T-helper 2 cell (primary cell): Measurements from ENCODE around the gene PTPRN2.
"Not testable (repeated sequence)": the region's sequence is repeated elsewhere in the genome, so short reads cannot be mapped to it uniquely, and the experiment has no call there.

ENCODE experiments used
- DNase-seq, 5 experiments: peaks; one replicate each; pipeline versions ENCODE4 v3.0.0 to v3.0.0-alpha.2; 2012 to 2022

The PTPRN2 gene

DNA sequence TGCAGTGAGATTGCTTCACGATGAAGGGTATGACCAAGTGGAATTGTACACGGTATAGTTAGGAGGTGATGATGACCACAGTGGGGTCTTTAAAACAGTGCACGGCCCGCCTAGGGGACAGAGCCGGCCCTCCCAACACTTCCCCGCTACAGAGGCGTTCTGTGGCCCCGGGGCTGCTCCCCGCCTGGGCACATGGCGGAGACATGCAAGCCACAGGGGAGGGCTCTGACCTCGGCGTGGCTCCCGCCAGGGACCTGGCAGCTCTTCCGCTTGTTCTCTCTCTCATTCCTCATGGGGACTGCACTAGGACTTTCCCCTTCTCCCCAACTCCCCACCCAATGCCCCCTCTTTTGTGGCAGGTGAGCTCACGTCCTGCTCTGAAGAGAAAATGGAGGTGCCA is 857.0 kb downstream of the PTPRN2 start:
- DNase-seq = no peak

DNA sequence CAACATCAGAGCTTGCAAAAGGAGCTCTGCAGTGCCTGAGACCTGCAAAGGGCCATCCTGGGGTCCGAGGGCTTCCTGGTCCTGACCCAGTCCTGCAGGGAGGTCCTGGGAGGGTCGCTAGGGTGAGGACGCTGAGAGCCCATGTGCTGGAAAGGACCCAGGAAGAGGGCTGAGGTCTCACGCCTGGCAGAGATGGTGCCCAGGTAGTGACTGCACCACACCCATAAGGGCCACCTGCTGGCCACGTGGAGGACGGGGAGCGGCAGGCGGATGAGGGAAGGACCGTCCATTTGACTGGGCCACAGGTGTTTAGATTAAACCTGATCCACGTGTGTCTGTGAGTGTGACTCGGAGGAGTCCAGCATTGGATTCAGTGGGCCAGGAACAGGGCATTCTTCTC is 858.1 kb downstream of the PTPRN2 start:
- DNase-seq = no peak

DNA sequence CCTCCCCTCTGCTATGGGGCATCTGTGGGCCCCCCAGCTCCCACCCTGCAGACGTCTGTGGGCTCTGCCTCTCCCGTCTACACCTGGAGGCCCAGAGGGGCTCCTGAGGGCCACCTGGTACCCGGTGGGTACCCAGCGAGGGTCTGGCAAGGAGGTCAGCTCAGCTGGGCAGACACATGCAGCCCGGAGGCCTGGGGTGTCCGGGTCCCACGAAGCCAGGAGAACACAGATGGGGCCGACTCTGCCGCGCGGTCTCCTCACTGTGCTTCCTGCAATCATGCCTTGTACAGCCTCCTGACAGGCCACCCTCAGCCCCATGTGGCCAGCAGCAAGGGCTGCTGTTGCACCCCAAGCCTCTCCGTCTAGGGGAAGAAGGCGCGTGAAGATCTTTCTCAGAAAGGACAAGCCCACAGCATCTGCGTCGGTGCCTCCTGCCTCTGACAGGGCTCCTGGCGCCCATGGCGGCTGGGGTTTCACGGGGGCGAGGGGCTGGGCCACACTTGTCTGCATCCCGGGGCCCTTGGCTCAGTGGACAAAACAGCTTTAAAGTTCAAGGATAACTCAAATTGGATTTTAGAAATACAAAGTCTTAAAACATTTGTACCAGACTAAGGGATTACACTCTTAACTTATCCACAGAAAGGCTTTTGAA is 859.5 kb downstream of the PTPRN2 start:
- DNase-seq = no peak

DNA sequence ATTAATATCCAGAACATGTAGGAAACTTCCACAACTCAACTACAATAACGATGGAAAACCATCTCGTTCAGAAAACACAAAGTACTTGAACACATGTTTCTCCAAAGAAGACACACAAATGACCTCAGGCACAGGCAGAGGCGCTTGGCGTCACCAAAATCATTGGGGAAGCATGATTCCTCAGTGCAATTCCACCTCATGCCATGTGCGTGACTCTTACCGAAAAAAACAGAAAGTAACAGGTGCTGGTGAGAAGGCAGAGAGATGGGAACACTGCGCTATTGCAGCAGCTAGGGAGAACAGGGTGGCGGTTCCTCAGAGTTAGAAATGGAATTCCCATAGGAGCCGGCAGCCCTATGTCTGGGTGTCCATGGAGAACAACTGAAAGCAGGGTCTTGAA is 860.9 kb downstream of the PTPRN2 start:
- DNase-seq = no peak

DNA sequence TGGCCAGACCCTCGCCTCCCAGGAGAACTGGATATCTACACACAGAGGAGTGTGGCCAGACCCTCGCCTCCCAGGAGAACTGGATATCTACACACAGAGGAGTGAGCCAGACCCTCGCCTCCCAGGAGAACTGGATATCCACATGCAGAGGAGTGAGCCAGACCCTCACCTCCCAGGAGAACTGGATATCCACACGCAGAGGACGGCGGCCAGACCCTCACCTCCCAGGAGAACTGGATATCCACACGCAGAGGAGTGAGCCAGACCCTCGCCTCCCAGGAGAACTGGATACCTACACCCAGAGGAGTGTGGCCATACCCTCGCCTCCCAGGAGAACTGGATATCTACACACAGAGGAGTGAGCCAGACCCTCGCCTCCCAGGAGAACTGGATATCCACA is 862.3 kb downstream of the PTPRN2 start:
- DNase-seq = not testable (repeated sequence)

DNA sequence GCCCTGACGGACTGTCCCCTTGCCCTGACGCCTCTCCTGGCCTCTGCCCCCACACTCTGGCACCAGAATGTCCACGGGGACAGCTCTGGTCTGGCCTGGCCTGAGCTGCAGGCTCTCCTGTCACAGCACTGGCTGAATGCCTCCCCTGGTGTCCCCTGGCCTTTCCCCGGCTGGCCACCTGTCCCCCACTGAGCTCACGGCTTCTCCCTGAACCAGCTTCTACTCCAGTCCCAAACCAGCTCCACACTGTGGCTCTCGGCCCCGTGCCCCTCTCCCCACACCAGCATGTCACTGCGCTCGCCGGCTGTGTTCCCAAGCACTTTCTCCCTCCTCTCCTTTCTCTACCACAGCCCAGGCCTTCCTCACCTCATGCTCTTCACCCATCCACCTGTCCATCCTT is 864.4 kb downstream of the PTPRN2 start:
- DNase-seq = no peak

DNA sequence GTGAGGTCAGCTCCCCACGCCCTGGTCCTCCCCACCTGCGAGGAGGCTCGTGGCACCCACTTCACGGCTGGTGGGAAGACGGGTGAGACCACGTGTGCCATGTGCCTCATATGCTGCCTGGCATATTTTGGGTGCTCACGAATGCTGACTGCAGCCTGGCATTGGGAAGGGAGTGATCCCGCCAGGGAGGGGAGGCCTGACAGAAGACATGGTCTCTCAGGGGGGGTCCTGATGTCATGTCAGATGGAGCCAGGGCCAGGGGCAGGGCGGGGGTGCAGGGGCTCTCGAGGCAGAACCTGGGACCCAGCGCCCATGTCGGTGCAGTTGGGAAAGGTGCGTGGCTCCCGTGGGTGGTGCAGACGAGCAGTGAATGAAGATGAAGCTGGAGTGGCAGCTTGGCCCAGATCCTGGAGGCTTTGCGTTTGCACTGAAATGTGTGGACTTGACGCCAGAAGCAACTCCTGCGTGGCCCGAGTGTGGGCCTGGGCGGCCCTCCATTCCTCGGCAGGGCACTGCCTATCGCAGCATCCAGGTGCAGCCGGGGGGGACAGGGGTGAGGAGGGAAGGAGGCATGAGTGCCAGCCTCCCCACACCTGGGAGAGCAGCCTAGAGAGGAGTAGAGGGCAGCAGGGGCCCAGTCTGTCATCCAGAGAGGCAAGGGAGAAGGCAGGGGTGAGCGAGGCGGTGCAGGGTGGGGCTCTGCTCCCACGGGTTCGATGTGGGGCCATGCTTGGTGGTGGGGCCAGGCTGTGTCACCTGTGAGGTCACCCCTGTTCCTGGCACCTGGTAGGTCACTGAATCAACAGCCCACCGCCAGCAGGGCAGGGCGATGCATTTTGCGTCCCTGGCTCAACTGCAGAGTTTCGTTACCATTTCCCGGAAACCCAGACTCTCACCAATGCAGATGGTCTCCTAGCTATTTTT is 865.2 kb downstream of the PTPRN2 start:
- no peak for DNase-seq

DNA sequence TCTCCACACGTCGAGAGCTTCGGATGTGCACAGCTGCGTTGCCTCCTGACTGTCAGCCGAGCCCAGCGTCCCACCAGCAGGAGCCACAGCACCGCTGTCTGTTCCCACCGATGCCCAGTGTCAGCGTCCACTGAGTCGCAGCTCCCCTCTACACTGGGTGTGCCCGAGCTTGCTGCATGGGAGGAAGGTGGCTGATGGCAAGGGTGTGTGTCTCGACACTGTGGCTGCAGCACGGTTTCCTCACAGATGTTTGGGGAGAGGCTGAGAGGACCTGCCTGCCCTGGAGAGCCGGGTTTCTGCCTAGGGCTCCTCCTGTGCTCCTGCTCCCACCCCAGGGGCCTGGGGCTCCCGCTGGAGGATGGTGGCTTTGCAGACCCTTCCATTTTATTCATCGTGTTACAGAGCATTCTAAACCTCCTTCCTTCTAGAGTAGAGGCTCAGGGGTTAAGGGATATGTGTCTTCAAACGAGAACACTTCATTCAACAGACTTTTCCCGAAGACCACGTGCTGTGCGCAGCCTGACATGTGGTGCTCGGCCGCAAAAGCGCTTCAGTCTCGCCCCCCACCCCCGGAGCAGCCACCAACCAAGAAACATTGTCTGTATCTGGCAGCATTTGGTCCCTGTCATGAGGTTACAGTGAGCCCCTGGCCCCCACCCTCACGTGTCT is 866.0 kb downstream of the PTPRN2 start:
- no peak for DNase-seq

DNA sequence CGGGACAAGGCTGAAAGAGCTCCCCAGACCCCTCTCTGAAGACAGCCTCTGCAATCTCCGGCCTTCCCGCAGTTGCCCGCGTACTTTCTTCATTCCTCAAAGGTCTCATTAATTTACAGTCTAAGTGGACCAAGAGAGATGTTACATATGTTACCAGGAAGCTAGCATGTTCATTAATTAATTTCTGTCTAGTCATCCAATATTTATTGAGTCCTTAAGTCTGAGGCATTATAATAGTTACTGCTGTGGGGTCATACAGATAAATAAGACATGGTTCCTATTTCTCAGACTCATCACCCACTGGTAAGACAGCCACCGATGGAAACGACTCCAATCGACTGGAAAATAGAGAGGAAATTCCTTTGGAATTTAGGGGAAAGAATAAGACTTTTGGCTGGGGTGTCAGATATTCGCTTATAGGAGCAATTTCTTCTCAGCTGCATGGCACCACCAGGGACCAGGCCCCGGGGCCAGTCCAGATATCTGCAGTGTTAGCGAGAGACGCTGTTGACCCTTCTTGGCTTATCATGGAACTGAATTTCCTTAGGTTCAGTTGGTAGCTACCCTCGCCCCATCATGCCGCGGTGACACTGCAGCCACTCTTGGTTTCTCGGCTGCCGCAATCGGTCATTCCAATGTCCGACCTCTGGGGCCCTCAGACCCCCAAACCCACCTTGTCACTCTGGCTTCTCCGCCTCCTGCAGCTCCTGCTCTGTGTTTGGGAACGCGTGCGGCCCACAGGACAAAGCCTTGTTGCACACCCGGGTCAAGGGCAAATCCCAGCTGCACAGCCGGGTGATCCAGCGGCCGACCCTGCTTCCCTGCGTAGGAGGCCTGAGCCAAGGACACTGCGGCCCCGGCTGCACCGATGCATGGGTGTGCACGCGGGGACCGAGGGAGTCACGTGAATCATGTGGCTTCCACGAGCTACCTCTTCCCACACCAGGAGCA is 867.6 kb downstream of the PTPRN2 start:
- no peak for DNase-seq

DNA sequence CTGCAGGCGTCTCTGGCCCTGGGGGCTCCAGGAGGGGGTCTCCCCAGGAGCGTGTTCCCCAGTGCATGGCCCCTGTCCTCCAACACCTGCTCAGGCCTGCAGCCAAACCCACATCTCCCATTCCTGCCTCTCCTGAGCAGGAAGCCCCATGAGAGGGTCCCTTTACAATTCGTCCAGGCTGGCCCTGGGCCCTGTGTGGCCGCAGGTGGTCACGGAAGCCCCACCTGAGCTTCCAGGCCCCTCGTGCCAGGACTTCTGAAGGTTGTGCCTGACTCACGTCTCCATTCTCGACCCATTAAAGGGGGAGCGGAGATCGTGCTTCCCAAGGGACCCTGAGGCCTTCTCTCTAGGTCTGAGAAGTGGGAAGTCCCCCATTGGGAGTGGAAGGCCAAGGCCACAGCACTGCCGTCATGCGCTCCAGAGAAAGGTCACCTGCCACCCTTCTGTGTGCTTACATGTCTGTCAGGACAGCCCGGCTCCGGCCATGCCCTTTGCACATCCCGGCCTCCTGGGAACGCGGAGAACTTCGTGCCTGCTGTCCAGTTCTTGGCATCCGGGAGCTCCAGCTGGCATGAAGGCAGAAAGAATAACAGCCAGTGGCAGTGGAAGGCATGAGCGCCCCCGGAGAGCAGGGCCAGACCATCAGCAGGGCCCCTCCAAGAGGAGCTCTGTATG is 868.5 kb downstream of the PTPRN2 start:
- no peak for DNase-seq

DNA sequence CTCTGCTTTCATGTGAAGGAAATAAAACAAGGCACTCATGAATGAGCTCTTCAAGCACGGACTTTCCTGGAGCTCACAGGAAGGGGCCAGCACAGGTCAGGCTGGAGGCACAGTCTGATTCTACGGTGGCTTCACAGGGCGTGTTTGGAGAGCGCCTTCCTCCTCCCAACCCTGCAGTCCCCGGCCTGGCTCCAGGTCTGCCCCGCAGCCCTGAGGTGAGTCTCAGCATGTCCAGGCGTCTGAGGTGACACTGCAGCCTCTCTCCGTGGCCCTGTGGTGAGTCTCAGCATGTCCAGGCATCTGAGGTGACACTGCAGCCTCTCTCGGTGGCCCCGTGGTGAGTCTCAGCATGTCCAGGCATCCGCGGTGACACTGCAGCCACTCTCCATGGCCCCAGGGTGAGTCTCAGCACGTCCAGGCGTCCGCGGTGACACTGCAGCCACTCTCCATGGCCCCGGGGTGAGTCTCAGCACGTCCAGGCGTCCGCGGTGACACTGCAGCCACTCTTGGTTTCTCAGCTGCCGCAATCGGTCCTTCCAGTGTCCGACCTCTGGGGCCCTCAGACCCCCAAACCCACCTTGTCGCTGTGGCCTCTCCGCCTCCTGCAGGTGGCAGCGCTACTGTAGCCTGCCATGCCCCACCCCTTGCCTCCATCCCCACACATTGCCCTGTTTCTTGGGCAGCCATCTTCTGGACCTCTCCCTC is 869.2 kb downstream of the PTPRN2 start:
- no peak for DNase-seq

DNA sequence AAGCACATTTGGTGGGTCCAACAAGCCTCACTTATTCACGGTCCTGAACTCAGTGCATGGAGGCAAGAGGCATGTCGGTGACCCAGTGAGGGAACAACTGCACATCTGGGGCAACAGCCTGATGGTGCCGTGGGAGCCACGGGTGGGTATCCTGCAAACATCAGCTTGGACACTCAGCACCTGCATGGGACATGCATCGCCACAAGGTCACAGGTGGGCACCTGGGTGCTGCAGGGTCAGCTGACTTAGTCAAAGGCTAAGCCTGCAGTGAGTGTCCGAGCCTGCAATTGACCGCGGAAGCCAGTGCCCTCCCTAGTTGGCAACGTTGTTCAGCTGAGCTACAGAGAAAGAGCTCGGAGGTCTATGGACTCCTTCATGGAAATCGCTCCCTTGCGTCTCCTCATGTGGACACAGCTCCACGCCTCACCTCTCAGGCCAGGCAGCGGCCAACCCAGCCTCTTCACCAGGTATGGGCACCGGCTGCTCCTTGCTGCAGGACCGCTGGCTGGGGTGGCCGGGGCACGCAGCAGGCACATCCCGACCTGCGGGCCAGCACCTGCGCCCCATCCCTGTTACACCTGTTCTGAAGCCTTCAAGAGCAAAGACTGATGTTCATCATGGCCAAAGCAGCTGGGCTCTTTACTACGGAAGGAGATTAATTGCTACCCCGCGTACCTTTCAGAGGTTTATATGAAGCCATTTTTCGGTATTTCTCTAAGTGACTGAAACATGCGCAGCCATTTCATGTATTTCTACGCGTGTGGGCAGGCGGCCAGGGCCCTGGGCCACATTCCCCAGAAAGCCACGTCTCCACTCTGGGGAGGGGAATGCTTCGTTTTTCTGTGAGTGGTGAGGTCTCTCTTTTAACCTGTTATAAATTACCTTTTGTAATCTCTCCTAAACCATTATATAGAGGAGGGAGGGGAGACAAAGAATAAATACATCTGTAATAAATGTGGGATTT is 870.1 kb downstream of the PTPRN2 start:
- DNase-seq = no peak

DNA sequence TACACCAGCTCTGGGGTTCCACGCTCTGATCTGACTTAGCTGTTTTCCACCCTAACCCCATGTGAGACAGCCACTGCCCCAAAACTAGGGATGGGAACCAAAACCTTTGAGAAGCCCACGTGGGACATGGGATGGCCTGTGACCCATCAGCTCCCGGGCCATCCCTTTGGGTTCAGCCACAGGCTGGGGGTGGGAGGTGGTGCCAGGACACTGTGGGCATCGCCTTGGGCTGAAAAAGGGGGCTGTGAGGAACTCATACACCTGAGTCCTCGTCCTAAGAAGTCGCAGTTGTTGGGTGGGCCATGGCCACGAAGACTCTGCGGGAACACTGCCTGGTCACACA is 871.7 kb downstream of the PTPRN2 start:
- DNase-seq = no peak

DNA sequence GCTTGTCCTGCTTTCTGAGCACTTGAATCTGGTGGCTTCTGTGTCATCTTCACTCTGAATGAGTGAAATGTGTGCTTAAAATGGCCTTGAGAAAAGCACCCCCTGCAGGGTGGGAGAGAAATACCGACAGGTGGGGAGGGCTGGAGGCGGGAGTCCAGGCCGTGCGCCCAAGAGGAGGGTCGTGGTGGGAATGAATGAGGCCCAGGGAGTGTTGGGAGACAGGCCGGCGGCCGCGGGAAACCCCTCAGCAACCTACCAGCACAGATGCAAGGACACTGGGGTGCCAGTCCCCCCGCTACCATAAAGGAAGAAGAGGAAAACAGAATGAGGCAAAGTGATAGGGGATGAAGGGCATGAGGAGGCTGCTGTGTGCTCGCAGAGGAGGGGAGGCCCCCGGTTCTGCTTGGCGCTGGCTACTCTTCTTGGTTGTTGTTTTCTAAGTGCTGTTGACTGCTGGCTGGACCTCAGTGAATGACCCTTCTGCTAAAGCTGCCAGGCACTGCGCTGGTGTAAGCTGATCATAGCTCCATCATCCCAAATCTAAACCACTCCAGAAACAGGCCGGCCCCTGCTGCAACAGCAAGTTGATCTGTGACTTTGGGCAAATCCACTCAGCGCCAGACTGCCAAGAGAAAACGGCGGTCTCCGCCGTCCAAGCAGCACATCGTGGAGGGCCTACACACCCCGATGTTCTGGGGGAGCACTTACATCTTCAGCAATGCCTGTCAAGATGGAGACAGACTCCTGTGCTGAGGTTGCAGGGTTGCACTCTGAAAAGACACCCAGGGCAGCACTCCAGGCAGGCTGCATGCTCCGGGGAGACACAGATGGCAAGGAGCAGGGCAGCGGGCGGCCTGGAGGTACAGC is 872.3 kb downstream of the PTPRN2 start:
- DNase-seq = no peak

DNA sequence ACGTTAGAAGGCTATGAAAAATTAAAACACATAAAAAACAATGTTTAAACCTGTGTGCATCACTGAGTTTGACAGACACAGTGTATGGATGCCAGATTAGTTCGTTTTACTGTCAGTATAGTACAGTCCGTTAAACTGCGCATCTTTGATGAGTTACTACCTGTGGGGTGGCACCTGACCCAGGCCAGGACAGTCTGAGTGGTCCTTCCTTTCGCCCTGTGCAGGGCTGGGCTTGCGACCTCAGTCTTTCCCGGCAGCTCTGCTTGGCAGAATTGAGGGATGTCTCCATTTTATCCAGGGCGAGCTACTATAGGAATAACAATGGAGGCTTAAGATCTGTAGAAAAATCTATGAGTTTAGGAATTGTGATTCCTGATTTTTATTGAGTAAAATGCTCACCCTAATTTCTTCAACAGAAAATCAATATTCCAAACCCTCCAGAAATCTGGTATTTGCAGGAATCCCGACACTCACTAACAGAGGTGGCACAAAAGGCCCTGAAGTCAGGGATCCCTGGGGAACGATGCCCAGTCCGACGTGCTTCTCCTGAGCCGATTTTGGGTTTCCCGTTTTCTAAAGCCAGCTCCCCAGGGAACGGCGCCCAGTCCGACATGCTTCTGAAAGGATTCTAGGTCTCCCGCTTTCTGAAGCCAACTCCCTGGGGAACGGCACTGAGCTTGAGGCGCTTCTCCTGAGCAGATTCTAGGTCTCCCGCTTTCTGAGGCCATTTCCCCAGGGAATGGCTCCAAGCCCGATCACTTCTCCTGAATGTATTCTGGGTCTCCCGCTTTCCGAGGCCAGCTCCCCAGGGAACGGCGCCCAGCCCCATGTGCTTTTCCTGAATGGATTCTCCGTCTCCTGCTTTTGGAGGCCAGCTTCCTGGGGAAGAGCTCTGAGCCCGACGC is 873.2 kb downstream of the PTPRN2 start:
- DNase-seq = no peak

DNA sequence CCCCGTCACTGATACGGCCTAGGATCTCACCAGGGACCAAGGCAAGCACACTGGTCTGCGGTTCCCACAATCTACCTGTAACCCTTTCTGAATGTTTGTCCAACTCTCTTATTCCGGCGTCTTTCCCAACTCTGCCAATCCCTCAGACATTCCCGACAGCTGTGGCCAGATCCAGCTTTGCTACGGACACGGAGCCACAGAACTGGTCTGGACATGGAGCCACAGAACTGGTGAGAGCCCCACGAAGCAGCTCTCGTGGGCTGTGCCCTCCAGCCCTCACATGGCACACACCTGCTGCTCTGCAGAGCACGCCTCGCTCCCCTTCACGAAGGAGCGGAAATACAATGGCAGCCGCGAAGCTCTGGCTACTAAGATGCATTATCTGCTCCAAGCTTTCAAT is 874.0 kb downstream of the PTPRN2 start:
- DNase-seq = no peak

DNA sequence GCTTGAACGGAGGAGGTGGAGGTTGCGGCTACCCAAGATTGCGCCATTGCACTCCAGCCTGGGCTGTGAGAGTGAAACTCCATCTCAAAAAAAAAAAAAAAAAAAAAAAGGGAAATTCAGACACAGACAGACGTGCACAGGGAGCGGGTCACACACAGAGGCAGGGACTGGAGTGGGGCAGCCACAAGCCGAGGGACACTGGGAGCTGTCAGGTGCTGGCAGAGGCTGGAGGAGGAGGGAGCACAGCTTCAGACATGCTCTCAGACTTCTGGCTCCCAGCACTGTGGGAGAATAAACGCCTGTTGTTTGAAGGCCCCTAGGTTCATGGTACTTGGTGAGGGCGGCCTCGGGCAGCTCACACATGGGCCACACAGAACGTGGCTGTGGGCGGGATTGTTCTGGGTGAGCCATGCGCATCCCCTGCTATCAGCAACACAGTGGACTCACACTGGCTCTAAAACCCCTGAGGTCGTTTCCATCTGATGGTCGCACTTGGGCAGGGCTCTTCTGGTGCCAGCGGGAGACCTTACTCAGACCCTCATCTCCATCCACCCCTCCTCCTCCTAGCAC is 874.9 kb downstream of the PTPRN2 start:
- no peak for DNase-seq
